Measurements from ENCODE around the gene ABHD2. TPM values are rescaled to one million over a fixed set of nuclear protein-coding genes. Genes with fewer than 3 reads are reported as not detected.
"Not testable (repeated sequence)": the region's sequence is repeated elsewhere in the genome, so short reads cannot be mapped to it uniquely, and the experiment has no call there.

ABHD2 gene
- total and polyA plus RNA-seq, 2 donors (not counting 1 experiment from before 2014, with no cell fraction given): 39.5 to 84.9 TPM

GRCh38 chr15:89083246-89083645 lies 5.0 kb upstream of the ABHD2 start:
- no peak overlapping the region for H3K4me2 ChIP-seq (ENCODE audit: extremely low read depth, insufficient read depth, low read length)
- H3K4me3 ChIP-seq (replicated peaks in 1 of 4; ENCODE audit: control extremely low read depth in 1 of 4, insufficient read depth in 1 of 4, low read depth in 3 of 4, low read length in 4 of 4): no peak overlapping the region
- H3K36me3 ChIP-seq (ENCODE audit: control insufficient read depth, insufficient read depth, low read length): no peaks in the 10 kb centered on the region
- H4K20me1 ChIP-seq (ENCODE audit: control insufficient read depth, extremely low read depth, insufficient read depth, low read length): no peaks in the 10 kb centered on the region
- no peak for DNase-seq (ENCODE audit: low read depth in 2 of 2)
- H3K9me3 ChIP-seq (ENCODE audit: control insufficient read depth, insufficient read depth, low read depth, low read length): no peaks in the 10 kb centered on the region
- H3K9ac ChIP-seq (ENCODE audit: insufficient read depth, low read length): no peak overlapping the region
- no peaks in the 10 kb centered on the region for H3K79me2 ChIP-seq (ENCODE audit: control insufficient read depth, insufficient read depth, low read length)
- no peaks in the 10 kb centered on the region for H3K27me3 ChIP-seq (ENCODE audit: control insufficient read depth, insufficient read depth, low read length)
- H2AFZ ChIP-seq (ENCODE audit: low read length): no peak overlapping the region
- H3K4me1 ChIP-seq (ENCODE audit: control insufficient read depth, extremely low read depth, insufficient read depth, low read length): peaks cover 10% of the 10 kb centered on the region
- no peak for TF ChIP-seq EZH2 (IDR thresholded peaks at IDR 0.05; ENCODE audit: low read length, missing control alignments)
- no peak for TF ChIP-seq CTCF (conservative IDR thresholded peaks at IDR 0.05 in 1 of 2, IDR thresholded peaks at IDR 0.05 in 1 of 2; ENCODE audit: low read depth in 1 of 2, low read length in 2 of 2)
- no peak overlapping the region for H3K27ac ChIP-seq (ENCODE audit: insufficient read depth, low read length)

DNA sequence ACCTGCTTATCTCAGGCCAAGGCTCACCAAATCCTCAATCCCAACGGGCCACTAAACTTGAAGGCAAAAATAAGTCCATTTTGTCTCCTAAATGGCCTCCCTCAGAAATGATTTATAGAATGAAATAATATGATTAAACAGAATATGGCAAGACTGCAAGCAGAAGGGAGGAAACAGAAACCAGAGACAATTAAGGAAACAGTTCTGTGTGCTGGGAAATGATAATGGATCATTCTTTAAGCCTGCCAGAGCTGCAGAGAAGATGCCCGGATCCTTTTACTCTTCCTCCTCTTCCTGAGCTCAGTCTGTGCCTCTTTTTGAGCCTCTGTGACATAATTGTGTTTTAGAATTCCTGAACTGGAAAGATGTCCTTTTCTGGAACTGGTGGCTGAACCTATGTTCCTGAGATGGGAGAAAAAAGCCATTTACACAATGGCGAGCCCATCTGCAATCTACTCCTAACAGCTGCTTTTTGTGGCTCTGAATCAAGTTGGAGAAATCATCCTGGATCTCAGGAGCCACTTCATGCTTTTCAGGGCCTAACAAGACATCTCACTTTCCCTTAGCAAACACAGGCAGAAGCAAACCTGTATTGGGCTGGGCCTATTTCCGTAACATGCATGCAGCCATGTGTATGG lies 2.8 kb upstream of the ABHD2 start:
- H3K4me1 ChIP-seq (ENCODE audit: control insufficient read depth, extremely low read depth, insufficient read depth, low read length): peaks cover 15% of the 10 kb centered on the region
- no peak overlapping the region for H3K27ac ChIP-seq (ENCODE audit: insufficient read depth, low read length)
- no peak for DNase-seq (ENCODE audit: low read depth in 2 of 2)
- TF ChIP-seq EZH2 (IDR thresholded peaks at IDR 0.05; ENCODE audit: low read length, missing control alignments) (no peak), CTCF (conservative IDR thresholded peaks at IDR 0.05 in 1 of 2, IDR thresholded peaks at IDR 0.05 in 1 of 2; ENCODE audit: low read depth in 1 of 2, low read length in 2 of 2) (no peak)
- no peak overlapping the region for H3K4me3 ChIP-seq (replicated peaks in 1 of 4; ENCODE audit: control extremely low read depth in 1 of 4, insufficient read depth in 1 of 4, low read depth in 3 of 4, low read length in 4 of 4)
- no peaks in the 10 kb centered on the region for H4K20me1 ChIP-seq (ENCODE audit: control insufficient read depth, extremely low read depth, insufficient read depth, low read length)
- no peaks in the 10 kb centered on the region for H3K27me3 ChIP-seq (ENCODE audit: control insufficient read depth, insufficient read depth, low read length)
- peak overlapping the region; percentile 16 for H3K4me2 ChIP-seq (ENCODE audit: extremely low read depth, insufficient read depth, low read length)
- no peaks in the 10 kb centered on the region for H3K36me3 ChIP-seq (ENCODE audit: control insufficient read depth, insufficient read depth, low read length)
- H2AFZ ChIP-seq (ENCODE audit: low read length): peak overlapping the region; percentile 34
- H3K9ac ChIP-seq (ENCODE audit: insufficient read depth, low read length): no peak overlapping the region
- no peaks in the 10 kb centered on the region for H3K9me3 ChIP-seq (ENCODE audit: control insufficient read depth, insufficient read depth, low read depth, low read length)
- H3K79me2 ChIP-seq (ENCODE audit: control insufficient read depth, insufficient read depth, low read length): peaks cover 14% of the 10 kb centered on the region

DNA sequence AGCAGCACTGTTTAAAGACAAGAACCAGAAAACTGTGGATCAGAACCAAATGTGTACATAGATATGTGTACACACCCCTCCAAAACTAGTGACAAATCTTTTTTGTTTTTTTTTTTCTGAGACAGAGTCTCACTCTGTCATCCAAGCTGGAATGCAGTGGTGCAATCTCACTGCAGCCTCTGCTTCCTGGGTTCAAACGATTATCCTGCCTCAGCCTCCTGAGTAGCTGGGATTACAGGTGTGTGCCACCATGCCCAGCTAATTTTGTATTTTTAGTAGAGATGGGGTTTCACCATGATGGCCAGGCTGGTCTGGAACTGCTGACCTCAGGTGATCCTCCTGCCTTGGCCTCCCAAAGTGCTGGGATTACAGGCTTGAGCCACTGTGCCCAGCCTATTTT lies 2.3 kb upstream of the ABHD2 start:
- H3K4me2 ChIP-seq (ENCODE audit: extremely low read depth, insufficient read depth, low read length); H3K9me3 ChIP-seq (ENCODE audit: control insufficient read depth, insufficient read depth, low read depth, low read length); DNase-seq (ENCODE audit: low read depth in 2 of 2); H3K4me3 ChIP-seq (replicated peaks in 1 of 4; ENCODE audit: control extremely low read depth in 1 of 4, insufficient read depth in 1 of 4, low read depth in 3 of 4, low read length in 4 of 4); H3K27ac ChIP-seq (ENCODE audit: insufficient read depth, low read length); H3K27me3 ChIP-seq (ENCODE audit: control insufficient read depth, insufficient read depth, low read length); H3K9ac ChIP-seq (ENCODE audit: insufficient read depth, low read length); H4K20me1 ChIP-seq (ENCODE audit: control insufficient read depth, extremely low read depth, insufficient read depth, low read length); H3K36me3 ChIP-seq (ENCODE audit: control insufficient read depth, insufficient read depth, low read length): not testable (repeated sequence)
- H2AFZ ChIP-seq (ENCODE audit: low read length): peak overlapping the region; percentile 34
- peaks cover 14% of the 10 kb centered on the region for H3K79me2 ChIP-seq (ENCODE audit: control insufficient read depth, insufficient read depth, low read length)
- peaks cover 15% of the 10 kb centered on the region for H3K4me1 ChIP-seq (ENCODE audit: control insufficient read depth, extremely low read depth, insufficient read depth, low read length)

DNA sequence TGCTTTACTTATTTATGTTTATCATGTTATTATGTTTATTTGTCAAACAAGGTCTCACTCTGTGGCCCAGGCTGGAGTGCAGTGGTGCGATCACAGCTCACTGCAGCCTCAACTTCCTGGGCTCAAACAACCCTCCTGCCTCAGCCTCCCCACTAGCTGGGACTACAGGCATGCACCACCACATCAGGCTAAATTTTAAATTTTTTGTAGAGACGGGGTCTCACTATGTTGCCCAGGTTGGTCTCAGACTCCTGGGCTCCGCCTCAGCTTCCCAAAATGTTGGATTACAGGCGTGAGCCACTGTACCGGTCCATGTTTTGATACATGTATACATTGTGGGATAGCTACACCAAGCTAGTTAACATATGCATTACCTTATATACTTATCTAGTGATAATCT lies 1.9 kb upstream of the ABHD2 start:
- H3K36me3 ChIP-seq (ENCODE audit: control insufficient read depth, insufficient read depth, low read length); H3K9me3 ChIP-seq (ENCODE audit: control insufficient read depth, insufficient read depth, low read depth, low read length); DNase-seq (ENCODE audit: low read depth in 2 of 2); H3K27ac ChIP-seq (ENCODE audit: insufficient read depth, low read length); H3K9ac ChIP-seq (ENCODE audit: insufficient read depth, low read length); H3K4me2 ChIP-seq (ENCODE audit: extremely low read depth, insufficient read depth, low read length); H3K27me3 ChIP-seq (ENCODE audit: control insufficient read depth, insufficient read depth, low read length); H3K4me3 ChIP-seq (replicated peaks in 1 of 4; ENCODE audit: control extremely low read depth in 1 of 4, insufficient read depth in 1 of 4, low read depth in 3 of 4, low read length in 4 of 4); H4K20me1 ChIP-seq (ENCODE audit: control insufficient read depth, extremely low read depth, insufficient read depth, low read length); H2AFZ ChIP-seq (ENCODE audit: low read length): not testable (repeated sequence)
- H3K79me2 ChIP-seq (ENCODE audit: control insufficient read depth, insufficient read depth, low read length): peaks cover 18% of the 10 kb centered on the region
- peaks cover 19% of the 10 kb centered on the region for H3K4me1 ChIP-seq (ENCODE audit: control insufficient read depth, extremely low read depth, insufficient read depth, low read length)

Measured in fibroblast of lung (primary cell).